GM18870 (cell line): ENCODE results near the gene RIPK4.
"Not testable (repeated sequence)": the region's sequence is repeated elsewhere in the genome, so short reads cannot be mapped to it uniquely, and the experiment has no call there.

ENCODE experiments used
- ATAC-seq: cut with Tn5 transposase; IDR thresholded peaks from one replicate; pipeline ENCODE4 v1.9.1; 2021; ENCODE audit warnings: moderate library complexity; ENCODE audit not compliant: unreplicated experiment

The RIPK4 gene

DNA sequence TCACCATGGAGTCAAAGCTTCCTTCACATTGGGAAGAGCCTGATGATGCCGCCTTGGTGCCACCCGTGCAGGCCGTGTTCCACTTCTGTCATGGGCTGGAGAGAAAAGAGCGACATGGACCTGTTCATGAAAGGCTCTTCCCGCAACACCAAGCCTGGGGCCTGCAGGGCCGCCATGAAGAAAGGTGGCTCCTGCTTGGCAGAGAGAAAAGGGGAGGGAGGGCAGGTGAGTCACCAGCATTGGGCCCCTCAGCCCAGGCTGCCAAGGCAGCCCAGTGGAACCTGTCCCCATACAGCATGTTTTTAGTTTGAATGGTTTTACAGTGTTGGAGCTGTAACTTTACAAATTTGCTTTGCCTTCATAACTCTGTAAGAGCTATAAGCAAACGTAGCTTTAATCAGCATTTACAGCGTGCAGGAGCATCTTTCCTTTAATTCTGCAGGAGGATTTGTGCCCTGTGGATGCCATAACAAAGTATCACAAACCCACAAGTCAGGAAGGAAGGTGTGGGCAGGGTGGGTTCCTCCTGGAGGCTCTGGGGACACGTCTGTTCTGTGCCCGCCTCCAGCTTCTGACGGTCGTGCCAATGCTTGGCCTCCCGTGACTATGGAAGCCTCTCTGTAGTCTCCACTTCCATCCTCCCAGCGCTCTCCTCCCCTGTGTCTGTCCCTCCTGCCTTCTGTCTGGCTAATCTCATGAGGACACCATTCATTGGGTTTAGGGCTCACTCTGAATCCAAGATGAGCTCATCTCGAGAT lies 49.1 kb downstream of the RIPK4 start:
- no peak for ATAC-seq

DNA sequence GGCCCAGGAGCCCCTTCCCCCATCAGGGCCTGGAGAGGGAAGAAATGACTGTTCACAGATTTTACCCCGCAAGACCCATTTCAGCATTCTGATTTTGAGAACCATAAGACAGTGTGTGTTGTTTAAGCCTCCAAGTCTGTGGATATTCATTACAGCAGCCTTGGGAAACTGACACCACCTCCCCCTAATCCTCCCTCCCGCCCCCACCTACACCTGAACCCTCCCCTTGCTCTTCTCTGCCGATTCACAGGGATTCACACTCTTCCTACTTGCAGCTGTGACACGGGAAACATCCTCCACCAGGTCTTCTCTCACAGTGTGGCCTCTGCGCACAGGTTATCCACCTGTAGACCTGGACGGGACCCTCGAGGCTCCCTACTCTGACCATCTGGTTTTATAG lies 50.1 kb downstream of the RIPK4 start:
- no peak for ATAC-seq

DNA sequence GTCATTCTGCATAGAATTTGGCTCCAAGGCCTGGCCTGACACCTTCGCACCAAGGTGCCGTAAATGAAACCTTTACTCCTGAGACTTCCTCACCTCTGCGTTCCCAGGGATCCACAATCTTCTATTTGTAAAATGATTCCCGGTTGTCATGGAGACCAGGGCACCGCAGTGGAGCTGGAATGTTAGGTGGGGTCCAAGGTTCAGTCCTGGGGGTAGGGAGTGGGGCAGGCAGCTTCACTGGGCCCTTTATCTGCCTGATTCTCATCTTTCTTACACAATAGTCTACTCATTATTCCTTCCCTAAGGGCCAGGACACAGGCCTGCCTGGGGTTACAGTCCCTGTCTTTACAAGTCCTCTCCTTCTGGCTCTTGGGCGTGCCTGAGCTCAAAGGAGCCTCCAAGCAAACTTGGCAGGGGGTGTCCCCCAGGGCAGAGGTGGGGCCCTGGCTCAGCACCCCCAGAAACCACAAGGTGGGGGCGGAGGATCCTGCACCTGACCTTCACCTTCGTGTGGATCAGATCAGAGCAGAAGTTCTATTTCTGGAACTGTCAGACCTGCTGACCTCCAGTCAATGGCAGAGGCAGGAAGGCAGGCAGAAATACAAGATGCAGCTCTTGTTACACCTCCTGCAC lies 51.1 kb downstream of the RIPK4 start:
- ATAC-seq: no peak

DNA sequence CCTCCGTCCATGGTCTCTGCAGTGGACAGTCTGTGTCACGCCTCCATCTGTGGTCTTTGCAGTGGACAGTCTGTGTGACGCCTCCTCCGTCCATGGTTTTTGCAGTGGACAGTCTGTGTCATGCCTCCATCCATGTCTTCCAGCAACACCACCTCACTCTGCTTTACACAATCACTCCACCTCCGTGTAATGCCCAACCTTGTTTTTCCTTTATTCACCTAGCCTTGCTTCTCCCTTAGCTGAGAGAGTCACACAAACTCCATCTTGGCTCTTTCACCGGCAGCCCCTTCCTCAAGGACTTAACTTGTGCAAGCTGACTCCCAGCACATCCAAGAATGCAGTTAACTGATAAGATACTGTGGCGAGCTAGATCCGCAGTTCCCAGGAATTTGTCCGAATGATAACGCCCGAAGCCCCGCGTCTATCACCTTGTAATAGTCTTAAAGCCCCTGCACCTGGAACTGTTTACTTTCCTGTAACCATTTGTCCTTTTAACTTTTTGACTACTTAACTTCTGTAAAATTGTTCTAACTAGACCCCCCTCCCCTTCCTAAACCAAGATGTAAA lies 52.5 kb downstream of the RIPK4 start:
- not testable (repeated sequence) for ATAC-seq

DNA sequence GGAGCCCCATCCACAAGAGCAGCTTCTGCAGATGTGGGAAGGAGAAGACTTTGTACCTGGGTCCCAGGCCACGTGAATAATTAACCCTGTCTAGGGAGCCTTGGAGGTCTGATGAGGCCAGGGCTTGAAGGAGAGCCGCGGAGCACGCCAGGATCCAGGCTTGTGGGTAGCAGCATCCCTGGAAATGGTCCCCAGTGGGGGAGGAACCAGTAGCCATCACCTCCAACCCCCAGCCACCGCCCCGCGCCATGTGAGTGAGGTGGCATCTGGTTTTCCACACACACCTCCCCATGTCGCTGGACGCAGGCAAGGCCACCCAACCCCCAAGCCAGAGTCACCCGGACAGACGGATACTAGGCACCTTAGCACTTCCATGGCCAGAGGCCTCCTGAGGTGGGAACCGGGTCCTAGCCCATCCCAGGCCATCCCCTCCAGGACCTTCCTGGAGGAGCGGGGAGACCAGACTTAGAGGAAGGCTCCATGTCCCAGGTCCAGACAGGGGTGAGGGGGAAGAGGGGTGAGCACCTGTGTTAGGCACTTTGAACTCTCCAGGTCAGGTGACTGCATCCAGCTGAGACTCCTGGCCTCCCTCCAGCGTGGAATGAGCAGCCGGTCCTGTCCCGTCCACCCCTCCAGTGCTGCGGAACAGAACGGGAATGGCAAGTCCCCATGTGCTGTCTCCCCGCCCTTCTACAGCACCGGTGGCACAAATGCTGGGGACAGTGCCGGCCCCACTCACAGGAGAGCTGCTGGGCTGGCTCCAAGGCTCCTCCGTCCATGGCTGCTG lies 53.2 kb downstream of the RIPK4 start:
- ATAC-seq: no peak

DNA sequence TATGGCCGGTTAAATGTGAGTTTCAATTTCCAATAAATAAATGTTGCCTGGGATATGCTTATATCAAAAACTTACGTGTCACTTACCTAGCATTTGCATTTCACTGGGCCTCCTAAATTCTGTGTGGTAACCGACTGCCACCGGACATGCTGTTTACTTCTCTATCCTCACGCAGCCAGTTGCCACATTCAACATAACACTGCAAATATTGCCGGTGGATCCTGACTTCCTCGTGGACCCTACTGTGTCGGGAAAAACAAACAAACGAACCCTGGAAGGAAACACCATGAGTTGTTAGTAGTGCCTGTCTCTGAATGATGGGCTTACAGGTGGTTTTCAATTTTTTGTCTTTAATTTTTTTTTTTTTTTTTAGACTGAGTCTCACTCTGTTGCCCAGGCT lies 54.1 kb downstream of the RIPK4 start:
- ATAC-seq: no peak

DNA sequence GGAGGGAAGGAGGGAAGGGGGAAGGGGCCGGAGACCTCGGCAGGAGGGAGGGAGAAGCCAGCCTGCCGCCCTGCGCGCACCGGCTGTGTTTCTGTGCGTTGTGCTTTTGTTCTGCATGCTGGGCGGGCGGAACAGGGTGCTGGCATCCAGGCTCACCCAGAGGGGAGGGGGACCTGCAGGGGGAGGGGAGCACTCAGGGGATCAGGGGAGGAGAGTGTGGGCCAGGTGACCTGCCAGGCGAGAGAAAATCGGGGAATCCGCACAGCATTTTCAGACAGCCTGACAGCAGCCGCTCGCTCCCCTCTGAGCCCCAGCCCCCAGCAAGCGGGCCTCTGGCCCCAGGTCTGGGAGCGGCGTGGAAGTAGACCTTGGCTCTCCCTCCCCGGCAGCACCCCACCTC lies 54.7 kb downstream of the RIPK4 start:
- no peak for ATAC-seq

DNA sequence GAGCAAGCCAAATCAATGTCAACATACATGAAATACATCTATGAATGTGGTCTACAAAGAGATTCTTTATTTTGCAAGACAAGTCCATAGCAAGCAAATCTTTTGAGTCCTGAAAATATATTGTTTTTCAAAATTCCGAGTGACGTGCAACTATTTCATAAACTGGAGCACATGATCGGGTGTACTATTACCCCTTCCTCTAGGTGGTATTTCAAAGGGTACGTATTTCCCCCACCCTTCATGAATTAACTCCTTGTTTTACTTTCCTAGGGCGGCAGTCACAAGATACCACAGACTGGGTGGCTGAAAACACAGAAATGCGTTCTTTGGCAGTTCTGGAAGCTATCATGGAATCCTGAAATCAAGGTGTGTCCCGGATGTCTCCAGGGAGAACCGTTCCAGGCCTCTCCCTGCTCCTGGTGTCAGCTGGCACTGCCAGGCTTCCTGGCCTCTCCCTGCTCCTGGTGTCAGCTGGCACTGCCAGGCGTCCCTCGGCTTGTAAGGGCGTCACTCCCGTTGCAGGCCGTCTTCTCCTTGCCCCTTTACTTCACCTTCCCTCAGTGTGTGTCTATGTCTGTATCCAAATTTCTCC lies 55.3 kb downstream of the RIPK4 start:
- no peak for ATAC-seq

DNA sequence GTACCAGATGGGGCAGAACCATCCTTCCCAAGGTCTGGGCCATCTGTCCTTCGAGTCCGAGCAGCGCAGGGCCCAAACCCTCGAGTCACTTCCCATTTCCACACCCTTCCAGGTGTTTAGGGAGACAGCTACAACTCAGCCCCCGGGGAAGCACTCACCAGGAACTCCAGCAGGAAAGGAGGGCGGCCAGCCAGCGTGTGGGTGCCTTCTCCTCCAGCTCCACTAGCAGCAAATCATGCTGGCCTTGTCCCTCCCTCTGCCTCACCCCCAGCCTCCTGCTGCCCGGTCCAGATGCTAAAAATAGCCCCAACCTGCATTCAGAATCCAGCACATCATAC lies 56.1 kb downstream of the RIPK4 start:
- no peak for ATAC-seq

DNA sequence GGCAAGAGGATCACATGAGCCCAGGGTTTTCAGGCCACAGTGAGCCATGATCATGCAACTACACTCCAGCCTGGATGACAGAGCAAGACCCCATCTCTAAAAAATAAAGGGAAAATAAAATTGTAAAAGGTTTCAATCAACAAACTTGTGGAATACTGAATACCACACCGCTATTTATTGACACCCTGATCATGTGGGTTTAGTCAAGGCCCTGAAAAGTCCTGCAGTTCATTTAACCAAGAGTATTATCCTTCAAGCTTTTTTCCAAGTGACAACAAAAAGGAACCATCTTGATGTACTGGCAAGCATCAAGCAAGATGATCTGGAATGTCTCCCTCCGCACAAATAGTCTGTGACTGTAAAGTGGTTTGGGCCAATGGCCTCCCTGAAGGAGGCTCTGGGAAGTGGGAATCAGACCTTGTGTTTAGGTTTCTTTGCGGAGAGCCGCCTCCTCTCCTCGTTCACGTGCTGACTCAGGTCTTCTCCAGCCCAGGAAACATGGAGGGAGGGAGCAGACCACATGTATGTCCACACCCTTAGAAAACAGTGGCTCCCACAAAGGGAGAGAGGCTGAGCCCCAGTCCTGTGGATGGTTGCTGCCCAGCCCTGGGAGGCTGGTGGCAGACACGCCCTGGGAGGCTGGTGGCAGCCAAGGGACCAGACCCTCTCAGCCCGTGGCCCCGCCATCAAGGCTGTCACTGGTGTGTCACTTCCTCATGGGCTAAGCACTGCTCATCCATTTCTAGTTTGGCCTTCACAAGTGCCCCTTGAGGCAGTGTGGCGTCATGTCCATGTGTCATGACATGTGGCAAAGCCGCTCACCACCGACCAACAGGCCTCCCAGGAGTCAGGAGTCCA lies 56.7 kb downstream of the RIPK4 start:
- no peak for ATAC-seq

DNA sequence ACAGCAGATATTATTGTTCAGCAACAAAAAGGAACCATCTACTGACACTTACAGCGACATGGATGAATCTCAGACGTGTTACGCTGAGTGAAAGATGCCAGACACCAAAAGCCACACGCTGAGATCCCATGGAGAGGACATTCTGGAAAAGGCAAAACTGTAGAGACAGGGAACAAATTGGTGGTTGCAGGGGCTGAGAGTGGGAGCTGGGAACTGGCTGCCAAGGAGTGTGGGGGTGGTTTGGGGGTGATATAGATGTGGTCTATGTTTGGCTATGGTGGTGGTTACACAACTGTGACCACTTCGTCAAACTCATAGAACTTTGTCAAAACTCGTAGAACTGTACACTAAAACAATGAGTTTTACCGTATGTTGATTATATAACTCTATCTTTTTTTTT lies 57.7 kb downstream of the RIPK4 start:
- no peak for ATAC-seq

DNA sequence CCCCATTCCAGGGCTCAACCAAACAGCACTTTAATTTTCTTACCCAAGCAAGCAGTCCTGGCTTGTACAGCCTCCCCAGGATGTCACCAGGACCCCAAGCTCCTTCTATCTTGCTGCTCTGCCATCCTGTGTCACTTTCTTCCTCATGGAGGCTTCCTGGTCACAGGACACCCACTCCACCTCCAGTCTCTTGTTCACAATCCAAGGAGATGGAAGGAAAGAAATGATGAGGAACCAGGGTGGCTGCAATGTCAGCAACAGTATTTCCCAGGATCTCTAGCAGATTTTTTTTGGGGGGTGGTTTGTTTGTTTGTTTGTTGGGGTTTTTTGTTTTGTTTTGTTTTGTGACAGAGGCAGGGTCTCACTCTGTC lies 58.9 kb downstream of the RIPK4 start:
- no peak for ATAC-seq

DNA sequence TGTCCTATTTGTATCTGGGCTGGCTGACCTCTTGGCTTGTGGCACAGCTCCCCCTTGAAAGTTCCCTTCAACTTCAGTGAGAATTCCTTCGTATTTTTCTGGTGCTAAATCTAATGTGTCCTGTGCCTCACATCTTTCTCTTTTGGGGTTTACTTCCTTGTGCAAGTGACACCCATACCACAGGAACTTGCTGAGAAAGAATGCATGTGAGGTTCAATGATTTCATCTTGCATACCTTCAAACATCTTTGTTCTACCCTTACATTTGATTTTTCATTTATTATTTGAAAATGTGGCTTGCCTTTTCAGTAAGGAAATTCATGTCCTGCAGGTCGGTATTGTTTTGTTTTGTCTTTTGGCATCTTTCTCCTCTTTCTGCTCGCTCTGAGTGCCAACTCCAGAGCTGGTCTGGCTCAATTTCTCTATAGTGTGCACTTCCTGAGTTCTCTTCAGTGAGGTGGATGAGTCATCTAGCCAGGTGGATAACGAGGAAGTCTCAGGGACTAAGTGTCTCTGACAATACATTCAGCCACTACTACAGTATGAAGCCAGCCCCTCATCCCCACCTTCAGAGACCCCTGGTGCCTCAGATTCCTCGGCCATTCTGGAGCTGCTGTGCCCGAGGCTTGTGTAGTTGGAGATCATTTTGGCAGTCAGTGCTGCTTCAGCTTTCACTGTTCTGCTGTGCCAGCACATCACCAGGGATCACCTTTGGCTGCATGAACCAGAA lies 59.5 kb downstream of the RIPK4 start:
- ATAC-seq: no peak

DNA sequence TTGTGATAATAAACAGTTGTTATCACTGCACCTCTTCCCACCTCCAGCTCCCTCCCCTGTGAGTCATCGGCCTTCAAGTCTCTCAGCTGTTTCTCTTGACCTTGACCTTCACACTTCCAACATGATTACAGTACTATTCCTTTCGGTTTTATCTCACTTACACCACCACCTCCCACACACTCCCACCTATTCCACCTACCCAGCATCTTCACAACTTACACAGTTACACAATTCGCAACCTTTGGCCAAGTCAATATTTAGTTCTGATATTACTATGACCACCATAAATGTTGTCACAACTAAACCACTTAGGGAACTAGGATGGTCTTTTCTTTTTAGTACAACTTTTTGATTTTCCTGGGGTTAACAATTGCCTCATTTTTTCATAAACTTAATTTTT lies 60.2 kb downstream of the RIPK4 start:
- ATAC-seq: no peak

DNA sequence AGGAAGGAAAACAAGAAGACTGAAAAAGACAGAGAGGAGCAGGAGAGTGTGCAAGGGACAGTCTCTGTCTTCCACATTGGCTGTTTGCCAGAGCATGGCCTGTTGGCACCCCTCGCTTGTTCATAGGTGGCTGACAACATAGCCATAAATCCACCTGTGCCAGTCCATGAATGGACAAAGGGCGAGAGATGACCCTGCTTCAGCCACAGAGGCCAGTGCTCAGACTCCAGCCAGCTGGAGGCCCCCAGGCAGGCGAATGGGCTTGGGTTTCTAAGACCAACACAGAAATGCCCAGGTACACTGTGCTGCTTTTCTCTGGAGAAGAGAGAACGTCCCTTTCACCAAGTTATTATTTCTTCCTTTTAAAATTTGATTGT lies 60.6 kb downstream of the RIPK4 start:
- no peak for ATAC-seq

DNA sequence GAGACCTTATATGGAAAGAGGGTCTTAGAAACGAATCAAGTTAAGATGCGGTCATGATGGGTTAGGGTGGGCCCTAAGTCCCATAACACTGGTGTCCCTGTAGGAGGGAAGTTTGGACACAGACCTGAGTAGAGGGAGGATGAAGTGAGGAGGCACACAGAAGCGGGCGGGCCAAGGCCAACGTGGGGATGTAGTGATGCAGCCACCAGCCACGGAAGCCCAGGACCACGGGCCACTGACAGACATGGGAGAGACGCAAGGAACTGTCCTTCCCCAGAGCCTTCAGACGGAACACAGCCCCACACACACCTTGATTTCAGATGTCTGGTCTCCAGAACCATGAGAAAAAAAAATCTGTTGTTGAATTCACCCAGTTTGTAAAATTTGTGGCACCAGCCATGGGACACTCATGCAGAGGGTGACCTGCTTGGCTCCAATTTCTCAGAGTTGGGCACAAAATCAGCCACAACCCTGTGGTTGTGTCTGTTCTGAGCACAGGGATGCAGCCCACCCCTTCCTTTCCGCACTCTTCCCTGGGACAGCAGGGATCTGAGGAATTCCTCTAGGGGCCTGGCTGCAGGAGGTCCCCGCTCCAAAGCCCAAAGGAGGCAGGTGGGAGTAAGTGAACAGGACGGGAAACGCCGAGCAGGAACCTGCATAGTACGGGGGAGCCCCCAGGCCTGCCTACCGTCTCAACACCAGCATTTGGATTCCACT lies 61.1 kb downstream of the RIPK4 start:
- no peak for ATAC-seq

DNA sequence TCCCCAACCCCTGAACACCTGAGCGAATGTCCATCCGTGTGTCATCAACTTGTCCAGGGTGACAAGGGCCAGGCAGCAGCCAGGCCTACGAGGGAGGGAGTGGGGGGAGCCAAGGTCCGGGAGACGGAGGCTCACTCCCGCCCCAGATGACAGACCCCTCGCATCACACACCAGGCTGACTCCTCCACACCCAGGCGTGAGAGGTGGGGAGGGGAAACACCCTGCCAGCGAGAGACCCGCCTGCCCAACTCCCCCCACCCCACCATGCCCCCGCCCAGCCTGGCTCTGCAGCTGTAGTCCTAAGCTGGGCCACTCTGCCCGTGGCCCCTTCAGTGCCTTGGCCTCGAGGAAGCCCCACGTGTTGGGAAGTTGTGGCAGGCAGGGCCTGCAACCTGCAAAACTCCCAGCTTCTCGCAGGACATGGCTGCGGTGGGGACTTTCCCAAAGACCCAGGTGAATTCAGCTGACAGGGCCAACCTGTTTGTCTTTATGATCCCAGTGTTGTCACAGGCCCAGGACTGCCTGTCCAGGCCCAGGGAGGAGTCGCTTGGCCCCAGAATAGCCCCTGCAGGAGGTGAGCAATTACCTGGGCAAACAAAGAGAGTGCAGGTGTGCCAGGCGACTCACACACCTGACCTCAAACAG lies 62.9 kb downstream of the RIPK4 start:
- ATAC-seq: no peak

DNA sequence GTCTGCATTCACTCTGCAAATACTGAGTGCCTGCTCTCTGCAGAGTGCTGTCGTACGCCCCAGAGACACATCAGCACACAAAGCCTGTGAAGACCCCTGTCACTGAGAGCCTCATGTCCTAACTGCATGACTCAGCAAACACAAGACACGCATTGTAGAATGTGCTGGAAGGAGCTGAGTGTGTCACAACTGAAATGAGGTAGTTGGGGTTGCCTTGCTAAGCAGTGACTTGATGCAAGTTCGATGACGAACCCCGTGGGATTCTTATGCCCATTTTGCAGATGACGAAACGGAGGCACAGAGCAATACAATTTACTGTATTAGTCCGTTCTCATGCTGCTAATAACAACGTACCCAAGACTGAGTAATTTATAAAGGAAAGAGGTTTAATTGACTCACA lies 65.1 kb downstream of the RIPK4 start:
- no peak for ATAC-seq

DNA sequence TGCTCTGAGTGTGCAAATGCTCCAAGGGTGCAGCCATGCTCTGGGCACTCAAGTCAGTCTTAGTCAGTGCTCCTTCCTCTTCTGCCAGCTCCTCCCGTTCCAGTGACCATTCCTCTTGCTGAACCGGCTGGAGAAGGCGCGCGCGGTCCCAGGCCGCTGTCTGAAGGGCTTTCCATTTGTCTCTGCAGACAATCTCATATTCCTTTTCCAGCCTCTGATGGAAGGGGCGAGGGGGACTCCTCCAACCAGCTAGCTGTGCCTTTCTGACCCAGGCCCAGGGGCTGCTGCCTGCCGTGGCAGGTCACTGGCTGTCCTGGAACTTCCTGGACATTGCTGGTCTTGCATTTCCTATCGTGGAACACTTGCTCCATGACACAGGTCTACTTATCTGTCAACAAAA lies 67.5 kb downstream of the RIPK4 start:
- no peak for ATAC-seq
